ENCODE data around the gene TTC28. TPM values are rescaled to one million over a fixed set of nuclear protein-coding genes. Genes with fewer than 3 reads are reported as not detected.

The TTC28 gene
- total RNA-seq, 1 experiment from 2014 or later = 0.12 TPM

DNA sequence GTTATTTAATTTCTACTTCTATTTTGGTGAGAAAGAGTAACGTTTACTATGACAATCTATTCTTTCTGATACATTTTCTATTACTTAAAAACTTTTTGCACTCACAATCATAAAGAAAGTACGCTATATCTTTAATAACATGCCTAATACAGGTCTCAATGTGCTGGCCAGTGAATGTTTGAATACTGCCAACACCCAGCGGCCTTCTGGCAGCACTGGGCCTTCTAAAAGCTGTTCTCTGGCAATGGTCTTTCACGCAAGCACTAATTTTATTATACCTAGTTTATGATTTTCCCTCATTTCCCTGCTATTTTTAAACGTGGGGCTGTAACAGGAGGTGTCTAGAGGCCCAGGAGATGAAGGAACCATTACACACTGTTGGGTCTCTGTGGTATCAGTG lies 410.8 kb downstream of the TTC28 start:
- H3K36me3 ChIP-seq (ENCODE audit: control insufficient read depth in 1 of 2, insufficient read depth in 2 of 2, low read length in 2 of 2) = no peaks in the 10 kb centered on the region
- no peak overlapping the region for H3K4me3 ChIP-seq (replicated peaks in 1 of 2; ENCODE audit: low read depth in 1 of 2, low read length in 2 of 2)
- intact Hi-C loops (cut with micrococcal nuclease) = no loop called here
- no peaks in the 10 kb centered on the region for H3K4me1 ChIP-seq (ENCODE audit: control insufficient read depth in 1 of 2, insufficient read depth in 2 of 2, low read length in 2 of 2)
- ATAC-seq (no peak), DNase-seq (ENCODE audit: low read depth, low spot score) (no peak)
- H3K9me2 ChIP-seq (ENCODE audit: insufficient read depth) = no peaks in the 10 kb centered on the region
- ChIA-PET RAD21 (ENCODE audit: low non-redundant PET in 1 of 2, low total read pairs in 2 of 2, uncharacterized antibody in 2 of 2, unreplicated experiment in 2 of 2) (no interaction called here), CTCF (interaction anchor here (0.6 kb wide), 1 partner anchor 389 kb away, joined by 3 read pairs; no protein-coding TSS in a partner anchor), POLR2A (no interaction called here)
- no peak overlapping the region for H3K27ac ChIP-seq (ENCODE audit: low read depth, low read length)
- TF ChIP-seq POLR2AphosphoS5 (IDR thresholded peaks at IDR 0.05; ENCODE audit: low read depth, low read length) (no peak), ZNF274 (IDR thresholded peaks at IDR 0.05; ENCODE audit: low read depth, low read length) (no peak), EZH2phosphoT487 (IDR thresholded peaks at IDR 0.05; ENCODE audit: borderline replicate concordance) (no peak), ZFX (IDR thresholded peaks at IDR 0.05) (no peak), SP1 (IDR thresholded peaks at IDR 0.05; ENCODE audit: low read depth) (no peak), POLR2A (IDR thresholded peaks at IDR 0.05; ENCODE audit: borderline replicate concordance, extremely low read depth, insufficient read depth, insufficient read length) (no peak), YY1 (IDR thresholded peaks at IDR 0.05; ENCODE audit: extremely low read depth, insufficient replicate concordance, low read depth, low read length) (no peak), EZH2 (IDR thresholded peaks at IDR 0.05) (no peak), ELF1 (IDR thresholded peaks at IDR 0.05; ENCODE audit: borderline replicate concordance, low read depth) (no peak), SRF (IDR thresholded peaks at IDR 0.05; ENCODE audit: low read depth) (no peak), RAD21 (IDR thresholded peaks at IDR 0.05; ENCODE audit: low read depth) (no peak)
- TF ChIP-seq, protein P1, sequence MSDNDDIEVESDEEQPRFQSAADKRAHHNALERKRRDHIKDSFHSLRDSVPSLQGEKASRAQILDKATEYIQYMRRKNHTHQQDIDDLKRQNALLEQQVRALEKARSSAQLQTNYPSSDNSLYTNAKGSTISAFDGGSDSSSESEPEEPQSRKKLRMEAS (IDR thresholded peaks at IDR 0.05) = no peak
- TF ChIP-seq, protein P2, sequence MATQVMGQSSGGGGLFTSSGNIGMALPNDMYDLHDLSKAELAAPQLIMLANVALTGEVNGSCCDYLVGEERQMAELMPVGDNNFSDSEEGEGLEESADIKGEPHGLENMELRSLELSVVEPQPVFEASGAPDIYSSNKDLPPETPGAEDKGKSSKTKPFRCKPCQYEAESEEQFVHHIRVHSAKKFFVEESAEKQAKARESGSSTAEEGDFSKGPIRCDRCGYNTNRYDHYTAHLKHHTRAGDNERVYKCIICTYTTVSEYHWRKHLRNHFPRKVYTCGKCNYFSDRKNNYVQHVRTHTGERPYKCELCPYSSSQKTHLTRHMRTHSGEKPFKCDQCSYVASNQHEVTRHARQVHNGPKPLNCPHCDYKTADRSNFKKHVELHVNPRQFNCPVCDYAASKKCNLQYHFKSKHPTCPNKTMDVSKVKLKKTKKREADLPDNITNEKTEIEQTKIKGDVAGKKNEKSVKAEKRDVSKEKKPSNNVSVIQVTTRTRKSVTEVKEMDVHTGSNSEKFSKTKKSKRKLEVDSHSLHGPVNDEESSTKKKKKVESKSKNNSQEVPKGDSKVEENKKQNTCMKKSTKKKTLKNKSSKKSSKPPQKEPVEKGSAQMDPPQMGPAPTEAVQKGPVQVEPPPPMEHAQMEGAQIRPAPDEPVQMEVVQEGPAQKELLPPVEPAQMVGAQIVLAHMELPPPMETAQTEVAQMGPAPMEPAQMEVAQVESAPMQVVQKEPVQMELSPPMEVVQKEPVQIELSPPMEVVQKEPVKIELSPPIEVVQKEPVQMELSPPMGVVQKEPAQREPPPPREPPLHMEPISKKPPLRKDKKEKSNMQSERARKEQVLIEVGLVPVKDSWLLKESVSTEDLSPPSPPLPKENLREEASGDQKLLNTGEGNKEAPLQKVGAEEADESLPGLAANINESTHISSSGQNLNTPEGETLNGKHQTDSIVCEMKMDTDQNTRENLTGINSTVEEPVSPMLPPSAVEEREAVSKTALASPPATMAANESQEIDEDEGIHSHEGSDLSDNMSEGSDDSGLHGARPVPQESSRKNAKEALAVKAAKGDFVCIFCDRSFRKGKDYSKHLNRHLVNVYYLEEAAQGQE (IDR thresholded peaks at IDR 0.05; ENCODE audit: low read depth) = no peak
- TF ChIP-seq, protein P3, sequence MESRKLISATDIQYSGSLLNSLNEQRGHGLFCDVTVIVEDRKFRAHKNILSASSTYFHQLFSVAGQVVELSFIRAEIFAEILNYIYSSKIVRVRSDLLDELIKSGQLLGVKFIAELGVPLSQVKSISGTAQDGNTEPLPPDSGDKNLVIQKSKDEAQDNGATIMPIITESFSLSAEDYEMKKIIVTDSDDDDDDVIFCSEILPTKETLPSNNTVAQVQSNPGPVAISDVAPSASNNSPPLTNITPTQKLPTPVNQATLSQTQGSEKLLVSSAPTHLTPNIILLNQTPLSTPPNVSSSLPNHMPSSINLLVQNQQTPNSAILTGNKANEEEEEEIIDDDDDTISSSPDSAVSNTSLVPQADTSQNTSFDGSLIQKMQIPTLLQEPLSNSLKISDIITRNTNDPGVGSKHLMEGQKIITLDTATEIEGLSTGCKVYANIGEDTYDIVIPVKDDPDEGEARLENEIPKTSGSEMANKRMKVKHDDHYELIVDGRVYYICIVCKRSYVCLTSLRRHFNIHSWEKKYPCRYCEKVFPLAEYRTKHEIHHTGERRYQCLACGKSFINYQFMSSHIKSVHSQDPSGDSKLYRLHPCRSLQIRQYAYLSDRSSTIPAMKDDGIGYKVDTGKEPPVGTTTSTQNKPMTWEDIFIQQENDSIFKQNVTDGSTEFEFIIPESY (IDR thresholded peaks at IDR 0.05; ENCODE audit: extremely low read depth, insufficient replicate concordance, low read length) = no peak
- TF ChIP-seq, protein P4, sequence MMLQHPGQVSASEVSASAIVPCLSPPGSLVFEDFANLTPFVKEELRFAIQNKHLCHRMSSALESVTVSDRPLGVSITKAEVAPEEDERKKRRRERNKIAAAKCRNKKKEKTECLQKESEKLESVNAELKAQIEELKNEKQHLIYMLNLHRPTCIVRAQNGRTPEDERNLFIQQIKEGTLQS (IDR thresholded peaks at IDR 0.05) = no peak
- peaks cover 66% of the 10 kb centered on the region for H3K27me3 ChIP-seq (ENCODE audit: insufficient read depth, low read length)
- H2AFZ ChIP-seq (ENCODE audit: low read depth, low read length, poor library complexity, severe bottlenecking) = no peak overlapping the region
- no peak overlapping the region for H3K9ac ChIP-seq (ENCODE audit: low read length)
- no peaks in the 10 kb centered on the region for H3K9me3 ChIP-seq (ENCODE audit: control insufficient read depth in 1 of 2, insufficient read depth in 1 of 2, low read depth in 1 of 2, low read length in 2 of 2)
- no peaks in the 10 kb centered on the region for H4K20me1 ChIP-seq (ENCODE audit: insufficient read depth)
- BruUV-seq (replicated peaks) = no TSS peak
- no peak overlapping the region for H3K4me2 ChIP-seq (ENCODE audit: low read length)
- H3K79me2 ChIP-seq (ENCODE audit: insufficient read depth, low read length) = no peaks in the 10 kb centered on the region
